Endothelial cell (in vitro differentiated cells): ENCODE data around the gene ACP4. TPM values are rescaled to one million over a fixed set of nuclear protein-coding genes. Genes with fewer than 3 reads are reported as not detected.
A peak's percentile ranks its signal among the peaks of the same experiment; 100 is the strongest.

ENCODE experiments used
- DNase-seq: peaks from one replicate; pipeline ENCODE4 v3.0.0; 2021; ENCODE audit warnings: low spot score
- H3K27ac Mint-ChIP-seq: one replicate; pipeline ENCODE4 v1.8.0; 2021; ENCODE audit warnings: mixed read lengths, inconsistent platforms; ENCODE audit not compliant: unreplicated experiment
- H3K27me3 Mint-ChIP-seq: one replicate; pipeline ENCODE4 v1.8.0; 2021; ENCODE audit warnings: mild to moderate bottlenecking, moderate library complexity, mixed read lengths, inconsistent platforms; ENCODE audit not compliant: unreplicated experiment
- H3K36me3 Mint-ChIP-seq: one replicate; pipeline ENCODE4 v1.8.0; 2021; ENCODE audit warnings: mild to moderate bottlenecking, low read depth, mixed read lengths, inconsistent platforms; ENCODE audit not compliant: unreplicated experiment
- H3K4me1 Mint-ChIP-seq: one replicate; pipeline ENCODE4 v1.8.0; 2021; ENCODE audit warnings: mild to moderate bottlenecking, mixed read lengths, inconsistent platforms; ENCODE audit not compliant: unreplicated experiment
- H3K4me3 Mint-ChIP-seq: one replicate; pipeline ENCODE4 v1.8.0; 2021; ENCODE audit warnings: mild to moderate bottlenecking, mixed read lengths, inconsistent platforms; ENCODE audit not compliant: unreplicated experiment
- H3K9me3 Mint-ChIP-seq: one replicate; pipeline ENCODE4 v1.8.0; 2021; ENCODE audit warnings: mixed read lengths, inconsistent platforms; ENCODE audit not compliant: unreplicated experiment
- total RNA-seq: library from RNA; stranded (reverse); fragmentation: NEBNext Ultra II Directional; extraction: Animal tissue kit (Norgen Biotek cat#: 25700); gene quantifications from one replicate; pipeline ENCODE4 v1.2.1, GENCODE V29; 2021; ENCODE audit not compliant: unreplicated experiment
- TF ChIP-seq, protein P1 (sequence below): fragments of 200-600 bp; sonication (generic); IDR thresholded peaks from one replicate; pipeline ENCODE4 v1.5.0; 2021; ENCODE audit warnings: antibody characterized with exemption; ENCODE audit not compliant: unreplicated experiment

Gene ACP4
- total RNA-seq, 1 donor from 2014 or later: not detected

GRCh38 chr19:50823389-50824042 is 33.3 kb downstream of the ACP4 start, which contains the start of gene KLK1:
Gene KLK1, minus strand, starts transcription at chr19:50823787. Its CDS starts 39 bp downstream, at chr19:50823748.
- Mint-ChIP-seq H3K27ac (no peak within 1 kb of the TSS), H3K9me3 (peaks cover 6% of the 10 kb centered on the region), H3K4me1 (peaks cover 11% of the 10 kb centered on the region), H3K27me3 (peaks cover 24% of the 10 kb centered on the region), H3K4me3 (no peak within 1 kb of the TSS), H3K36me3 (peaks cover 4% of the 10 kb centered on the region)
- no peak for DNase-seq
- TF ChIP-seq, protein P1, sequence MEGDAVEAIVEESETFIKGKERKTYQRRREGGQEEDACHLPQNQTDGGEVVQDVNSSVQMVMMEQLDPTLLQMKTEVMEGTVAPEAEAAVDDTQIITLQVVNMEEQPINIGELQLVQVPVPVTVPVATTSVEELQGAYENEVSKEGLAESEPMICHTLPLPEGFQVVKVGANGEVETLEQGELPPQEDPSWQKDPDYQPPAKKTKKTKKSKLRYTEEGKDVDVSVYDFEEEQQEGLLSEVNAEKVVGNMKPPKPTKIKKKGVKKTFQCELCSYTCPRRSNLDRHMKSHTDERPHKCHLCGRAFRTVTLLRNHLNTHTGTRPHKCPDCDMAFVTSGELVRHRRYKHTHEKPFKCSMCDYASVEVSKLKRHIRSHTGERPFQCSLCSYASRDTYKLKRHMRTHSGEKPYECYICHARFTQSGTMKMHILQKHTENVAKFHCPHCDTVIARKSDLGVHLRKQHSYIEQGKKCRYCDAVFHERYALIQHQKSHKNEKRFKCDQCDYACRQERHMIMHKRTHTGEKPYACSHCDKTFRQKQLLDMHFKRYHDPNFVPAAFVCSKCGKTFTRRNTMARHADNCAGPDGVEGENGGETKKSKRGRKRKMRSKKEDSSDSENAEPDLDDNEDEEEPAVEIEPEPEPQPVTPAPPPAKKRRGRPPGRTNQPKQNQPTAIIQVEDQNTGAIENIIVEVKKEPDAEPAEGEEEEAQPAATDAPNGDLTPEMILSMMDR: no peak

- peaks cover 6% of the 10 kb centered on the region for H3K9me3 Mint-ChIP-seq
- peaks cover 14% of the 10 kb centered on the region for H3K27me3 Mint-ChIP-seq
- no peaks in the 10 kb centered on the region for H3K36me3 Mint-ChIP-seq
- H3K27ac Mint-ChIP-seq: no peak overlapping the region
- DNase-seq: no peak
- no peaks in the 10 kb centered on the region for H3K4me1 Mint-ChIP-seq
- TF ChIP-seq, protein P1: no peak
- no peak overlapping the region for H3K4me3 Mint-ChIP-seq
Observed at GRCh38 chr19:50826492-50827240, 36.5 kb downstream of the ACP4 start.

DNA sequence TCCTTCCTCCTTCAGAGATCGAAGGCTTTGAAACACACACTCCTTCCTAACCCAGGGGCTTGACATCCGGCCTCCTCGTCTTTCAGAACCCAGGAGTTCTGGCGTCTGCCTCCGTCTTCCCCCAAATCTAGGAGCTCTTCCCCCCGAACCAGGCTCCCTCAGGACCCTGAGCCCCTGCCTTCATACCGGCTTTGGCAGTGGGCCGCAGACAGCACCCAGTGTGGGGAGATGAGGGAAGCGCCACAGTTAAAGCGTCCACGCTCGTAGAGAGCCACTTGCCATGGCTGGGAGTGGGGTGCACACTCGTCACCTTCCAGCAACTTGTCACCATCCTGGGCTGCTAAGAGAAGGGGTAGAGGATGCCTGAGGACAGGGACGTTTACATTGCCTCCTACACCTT is 37.3 kb downstream of the ACP4 start:
- no peak overlapping the region for H3K27ac Mint-ChIP-seq

GRCh38 chr19:50829801-50830200 is 39.6 kb downstream of the ACP4 start:
- Mint-ChIP-seq H3K27ac (peak overlapping the region; percentile 24), H3K36me3 (no peaks in the 10 kb centered on the region), H3K4me3 (no peak overlapping the region), H3K4me1 (no peaks in the 10 kb centered on the region), H3K9me3 (peaks cover 6% of the 10 kb centered on the region), H3K27me3 (peaks cover 7% of the 10 kb centered on the region)
- no peak for DNase-seq
- TF ChIP-seq, protein P1: no peak

More for the DNA sequence above, 37.3 kb downstream of the ACP4 start:
- H3K27me3 Mint-ChIP-seq: peaks cover 9% of the 10 kb centered on the region
- no peaks in the 10 kb centered on the region for H3K4me1 Mint-ChIP-seq
- DNase-seq: no peak
- TF ChIP-seq, protein P1: no peak
- peaks cover 6% of the 10 kb centered on the region for H3K9me3 Mint-ChIP-seq
- H3K36me3 Mint-ChIP-seq: no peaks in the 10 kb centered on the region
- no peak overlapping the region for H3K4me3 Mint-ChIP-seq
